IMR-90 (cell line): ENCODE data around the gene PLA2G4D. TPM values are rescaled to one million over a fixed set of nuclear protein-coding genes. Genes with fewer than 3 reads are reported as not detected.

ENCODE experiments used
- ATAC-seq: fragments of 200-7000 bp; cut with Tn5 transposase; 2 replicates; pipeline ENCODE4 v1.9.1; 2020; ENCODE audit warnings: low read depth, mild to moderate bottlenecking, moderate library complexity
- BruUV-seq: library from RNA; stranded (reverse); fragments of 400-500 nt; replicated peaks from 2 replicates; lab custom pipeline; 2021; lab: Mats Ljungman, UMichigan
- CTCF ChIA-PET: fragments of 300-600 bp; formaldehyde crosslinking; extraction: SDS; loops from one replicate; lab custom pipeline; 2021; ENCODE audit warnings: antibody characterized with exemption; lab: Yijun Ruan, JAX
- POLR2A ChIA-PET: fragments of 300-600 bp; sonication (Branson Sonifier 250); formaldehyde crosslinking; loops from one replicate; lab custom pipeline; 2022; ENCODE audit warnings: antibody characterized with exemption; ENCODE audit not compliant: unreplicated experiment; lab: Charles Lee
- DNase-seq: peaks from one replicate; pipeline ENCODE4 v3.0.0; 2013
- H2AFZ ChIP-seq: replicated peaks from 2 replicates; pipeline ENCODE3; 2013; ENCODE audit warnings: low read length, mild to moderate bottlenecking; ENCODE audit not compliant: poor library complexity
- H2AK5ac ChIP-seq: 2 replicates; pipeline ENCODE4 v1.6.1; 2013; ENCODE audit warnings: low read depth, low read length, inconsistent platforms
- H2AK9ac ChIP-seq: replicated peaks from 2 replicates; pipeline ENCODE3; 2013; ENCODE audit warnings: mild to moderate bottlenecking, low read depth, low read length, moderate library complexity; ENCODE audit not compliant: poor library complexity
- H2BK120ac ChIP-seq: 2 replicates; pipeline ENCODE4 v1.6.1; 2013; ENCODE audit warnings: low read depth, low read length, inconsistent platforms
- H2BK15ac ChIP-seq: 3 replicates; pipeline ENCODE4 v1.6.1; 2013; ENCODE audit warnings: low read depth, low read length, inconsistent platforms
- H2BK20ac ChIP-seq: 2 replicates; pipeline ENCODE4 v1.6.1; 2013; ENCODE audit warnings: low read depth, mild to moderate bottlenecking, inconsistent platforms, low read length, moderate library complexity
- H2BK5ac ChIP-seq: 2 replicates; pipeline ENCODE4 v1.6.1; 2013; ENCODE audit warnings: mild to moderate bottlenecking, low read depth, low read length, inconsistent platforms; ENCODE audit not compliant: poor library complexity, severe bottlenecking
- H3K14ac ChIP-seq: replicated peaks from 2 replicates; pipeline ENCODE4 v1.6.1; 2013; ENCODE audit warnings: low read depth, low read length, inconsistent platforms
- H3K18ac ChIP-seq: 2 replicates; pipeline ENCODE4 v1.6.1; 2013; ENCODE audit warnings: low read depth, low read length, control low read depth
- H3K23ac ChIP-seq: 2 replicates; pipeline ENCODE4 v1.6.1; 2013; ENCODE audit warnings: low read depth, low read length, inconsistent platforms
- H3K27ac ChIP-seq: 2 replicates; pipeline ENCODE4 v1.5.1; 2013; ENCODE audit warnings: mild to moderate bottlenecking, control low read depth, low read length; ENCODE audit not compliant: insufficient read depth
- H3K27me3 ChIP-seq: 2 replicates; pipeline ENCODE4 v1.6.1; 2013; ENCODE audit warnings: low read length; ENCODE audit not compliant: control insufficient read depth, insufficient read depth
- H3K36me3 ChIP-seq: 2 replicates; pipeline ENCODE4 v1.6.1; 2013; ENCODE audit warnings: low read length, mixed read lengths; ENCODE audit not compliant: control insufficient read depth, insufficient read depth
- H3K4ac ChIP-seq: 2 replicates; pipeline ENCODE4 v1.6.1; 2013; ENCODE audit warnings: low read depth, low read length, inconsistent platforms
- H3K4me1 ChIP-seq: 2 replicates; pipeline ENCODE4 v1.6.1; 2013; ENCODE audit warnings: low read length, mixed read lengths; ENCODE audit not compliant: control insufficient read depth, insufficient read depth
- H3K4me2 ChIP-seq: 2 replicates; pipeline ENCODE4 v1.6.1; 2013; ENCODE audit warnings: low read depth, mild to moderate bottlenecking, control low read depth, low read length, moderate library complexity
- H3K4me3 ChIP-seq: 2 replicates; pipeline ENCODE4 v1.5.1; 2013; ENCODE audit warnings: low read depth, mild to moderate bottlenecking, control low read depth, low read length, moderate library complexity; ENCODE audit not compliant: insufficient read depth
- H3K56ac ChIP-seq: 2 replicates; pipeline ENCODE4 v1.6.1; 2013; ENCODE audit warnings: low read length, inconsistent platforms; ENCODE audit not compliant: insufficient read depth; ENCODE audit errors: extremely low read depth
- H3K79me1 ChIP-seq, 2 experiments: 2 replicates each; pipeline ENCODE4 v1.6.1; 2013; ENCODE audit warnings: low read length in 2 of 2, inconsistent platforms in 1 of 2, low read depth in 1 of 2
- H3K9ac ChIP-seq: 2 replicates; pipeline ENCODE4 v1.6.1; 2013; ENCODE audit warnings: low read depth, low read length, control low read depth
- H3K9me1 ChIP-seq: 2 replicates; pipeline ENCODE4 v1.6.1; 2013; ENCODE audit warnings: low read length, inconsistent platforms; ENCODE audit not compliant: insufficient read depth
- H3K9me3 ChIP-seq: 2 replicates; pipeline ENCODE4 v1.6.1; 2013; ENCODE audit warnings: low read length; ENCODE audit not compliant: control insufficient read depth, insufficient read depth
- H4K20me1 ChIP-seq: 2 replicates; pipeline ENCODE4 v1.6.1; 2013; ENCODE audit warnings: low read length, inconsistent platforms; ENCODE audit not compliant: insufficient read depth
- H4K5ac ChIP-seq: 2 replicates; pipeline ENCODE4 v1.6.1; 2013; ENCODE audit warnings: mild to moderate bottlenecking, low read depth, low read length, control low read depth
- H4K8ac ChIP-seq, 2 experiments: 2 replicates each; pipeline ENCODE4 v1.6.1; 2013; ENCODE audit warnings: low read depth in 2 of 2, low read length in 2 of 2, control low read depth in 1 of 2, inconsistent platforms in 1 of 2
- H4K91ac ChIP-seq: 2 replicates; pipeline ENCODE4 v1.6.1; 2013; ENCODE audit warnings: low read depth, low read length, inconsistent platforms; ENCODE audit not compliant: insufficient read depth
- BHLHE40 ChIP-seq: fragments of 150-350 bp; IDR thresholded peaks from 2 replicates; pipeline ENCODE4 v1.6.1; 2016; ENCODE audit warnings: mild to moderate bottlenecking, low read depth, low read length
- CEBPB ChIP-seq: IDR thresholded peaks from 2 replicates; pipeline ENCODE4 v1.6.1; 2012; ENCODE audit warnings: low read depth, low read length, improper control_type of control experiment
- CHD1 ChIP-seq: IDR thresholded peaks from 2 replicates; pipeline ENCODE4 v1.6.1; 2012; ENCODE audit warnings: low read depth, low read length, improper control_type of control experiment
- ELK1 ChIP-seq: fragments of 150-350 bp; IDR thresholded peaks from 2 replicates; pipeline ENCODE4 v1.6.1; 2016; ENCODE audit warnings: low read depth, mild to moderate bottlenecking, low read length, moderate library complexity, borderline replicate concordance
- FOS ChIP-seq: fragments of 150-350 bp; IDR thresholded peaks from 2 replicates; pipeline ENCODE4 v1.6.1; 2016; ENCODE audit warnings: low read depth, low read length
- MAFK ChIP-seq: IDR thresholded peaks from 2 replicates; pipeline ENCODE4 v1.6.1; 2012; ENCODE audit warnings: low read depth, low read length, improper control_type of control experiment
- RAD21 ChIP-seq: IDR thresholded peaks from 2 replicates; pipeline ENCODE4 v1.6.1; 2012; ENCODE audit warnings: low read length, improper control_type of control experiment
- RCOR1 ChIP-seq: IDR thresholded peaks from 2 replicates; pipeline ENCODE4 v1.6.1; 2012; ENCODE audit warnings: mild to moderate bottlenecking, low read length, improper control_type of control experiment; ENCODE audit not compliant: insufficient replicate concordance
- RFX5 ChIP-seq: IDR thresholded peaks from 2 replicates; pipeline ENCODE4 v1.8.0; 2012; ENCODE audit warnings: low read depth, mild to moderate bottlenecking, low read length, moderate library complexity
- SMC3 ChIP-seq: fragments of 150-350 bp; IDR thresholded peaks from 2 replicates; pipeline ENCODE4 v1.6.1; 2016; ENCODE audit warnings: low read depth, mild to moderate bottlenecking, antibody characterized with exemption, low read length, moderate library complexity
- WGBS, 2 experiments: methylation state at CpG; one replicate each; pipeline versions ENCODE4 v1.1.5 to v1.1.7; 2013; ENCODE audit warnings: missing lambda C conversion rate in 2 of 2; ENCODE audit not compliant: insufficient read length in 1 of 2; ENCODE audit errors: extremely low coverage in 2 of 2; 5-methylcytosine and 5-hydroxymethylcytosine counted together
- dilution Hi-C: fragments of 300-500 bp; cut with HindIII; formaldehyde crosslinking; loops from one replicate; pipeline ENCODE4 v1.14.3; 2018; ENCODE audit warnings: low sequenced_read_pairs; ENCODE audit not compliant: unreplicated experiment
- in situ Hi-C: fragments of 300-500 bp; cut with MboI; formaldehyde crosslinking; loops from 3 replicates; pipeline ENCODE4 v1.14.3; 2019; ENCODE audit warnings: low sequenced_read_pairs, inconsistent platforms, mixed read lengths
- intact Hi-C: fragments of 100-400 bp; cut with micrococcal nuclease; formaldehyde crosslinking; loops from 2 replicates; pipeline ENCODE4 v1.10.0; 2022
- polyA plus RNA-seq, 3 experiments: library from polyadenylated mRNA; depleted of rRNA; stranded (reverse); fragments of >200 nt; gene quantifications; 2 replicates each; pipeline ENCODE4 v1.2.3, GENCODE V29; 2012; ENCODE audit warnings: low replicate concordance in 1 of 3
- total RNA-seq: library from RNA; depleted of rRNA; stranded (reverse); fragments of >200 nt; gene quantifications from 2 replicates; pipeline ENCODE4 v1.2.3, GENCODE V29; 2012

PLA2G4D gene
- total and polyA plus RNA-seq, 2 of the 4 experiments (the other 2 are of a cell fraction): not detected

GRCh38 chr15:42131826-42132806 lies 37.8 kb upstream of the PLA2G4D start (continued):
- TF ChIP-seq RFX5 (no peak), MAFK (no peak)

- H3K4me1 ChIP-seq: no peaks in the 10 kb centered on the region
- H3K36me3 ChIP-seq: no peaks in the 10 kb centered on the region
- no TSS peak for BruUV-seq
- H3K9ac ChIP-seq: no peak overlapping the region
- no peak overlapping the region for H2AK9ac ChIP-seq
- dilution Hi-C loops: no loop called here
- no peak overlapping the region for H4K8ac ChIP-seq
- TF ChIP-seq ELK1: no peak
- TF ChIP-seq MAFK: no peak
- no peak for TF ChIP-seq RCOR1
- TF ChIP-seq CHD1: no peak
- no peak for TF ChIP-seq CEBPB
- TF ChIP-seq FOS: no peak
- TF ChIP-seq BHLHE40: no peak
- no peak for TF ChIP-seq SMC3
- no peak for TF ChIP-seq RAD21
- intact Hi-C loops: no loop called here
- H2BK20ac ChIP-seq: no peak overlapping the region
- H3K4ac ChIP-seq: no peak overlapping the region
- no peak for ATAC-seq
- POLR2A ChIA-PET: no interaction called here
- no peak overlapping the region for H2BK5ac ChIP-seq
- in situ Hi-C loops: no loop called here
- CTCF ChIA-PET: no interaction called here
- 80% methylated on average over 1 of the region's 1 CpG; no CpG with 5 or more reads in 1 of the 2 experiments for WGBS, 2 experiments
- no peak overlapping the region for H4K91ac ChIP-seq
- H3K23ac ChIP-seq: no peak overlapping the region
- no peak overlapping the region for H3K27ac ChIP-seq
- H3K56ac ChIP-seq: no peak overlapping the region
- H3K4me3 ChIP-seq: no peak overlapping the region
- no peak overlapping the region for H2BK120ac ChIP-seq
- H3K9me1 ChIP-seq: no peaks in the 10 kb centered on the region
- no peaks in the 10 kb centered on the region for H3K79me1 ChIP-seq
- H2AK5ac ChIP-seq: no peak overlapping the region
- H2AFZ ChIP-seq: no peak overlapping the region
- H4K20me1 ChIP-seq: no peaks in the 10 kb centered on the region
- no peaks in the 10 kb centered on the region for H3K9me3 ChIP-seq
- no peak overlapping the region for H3K4me2 ChIP-seq
- no peak overlapping the region for H3K18ac ChIP-seq
- H2BK15ac ChIP-seq: no peak overlapping the region
- H3K14ac ChIP-seq: no peak overlapping the region
- peaks cover 40% of the 10 kb centered on the region for H3K27me3 ChIP-seq
- H4K5ac ChIP-seq: no peak overlapping the region
- no peak for DNase-seq
Measured at GRCh38 chr15:42131006-42131405, 36.6 kb upstream of the PLA2G4D start.
